GM23248 (cell line): ENCODE measurements around the gene ATF6.

ENCODE experiments used
- EZH2 ChIP-seq: fragments of 200-600 bp; sonication (generic); IDR thresholded peaks from 2 replicates; pipeline ENCODE4 v1.6.1; 2018; ENCODE audit warnings: antibody characterized with exemption, mild to moderate bottlenecking; ENCODE audit not compliant: insufficient read depth, poor library complexity, severe bottlenecking
- EZH2phosphoT487 ChIP-seq: fragments of 200-600 bp; sonication (generic); IDR thresholded peaks from 2 replicates; pipeline ENCODE4 v1.6.1; 2018; ENCODE audit warnings: antibody characterized with exemption, moderate library complexity, mild to moderate bottlenecking, low read depth; ENCODE audit not compliant: insufficient read depth

GRCh38 chr1:161820914-161821313 lies 54.8 kb downstream of the ATF6 start:
- TF ChIP-seq EZH2 (no peak), EZH2phosphoT487 (no peak)
